ENCODE results near the gene CACNA2D3.

DNA sequence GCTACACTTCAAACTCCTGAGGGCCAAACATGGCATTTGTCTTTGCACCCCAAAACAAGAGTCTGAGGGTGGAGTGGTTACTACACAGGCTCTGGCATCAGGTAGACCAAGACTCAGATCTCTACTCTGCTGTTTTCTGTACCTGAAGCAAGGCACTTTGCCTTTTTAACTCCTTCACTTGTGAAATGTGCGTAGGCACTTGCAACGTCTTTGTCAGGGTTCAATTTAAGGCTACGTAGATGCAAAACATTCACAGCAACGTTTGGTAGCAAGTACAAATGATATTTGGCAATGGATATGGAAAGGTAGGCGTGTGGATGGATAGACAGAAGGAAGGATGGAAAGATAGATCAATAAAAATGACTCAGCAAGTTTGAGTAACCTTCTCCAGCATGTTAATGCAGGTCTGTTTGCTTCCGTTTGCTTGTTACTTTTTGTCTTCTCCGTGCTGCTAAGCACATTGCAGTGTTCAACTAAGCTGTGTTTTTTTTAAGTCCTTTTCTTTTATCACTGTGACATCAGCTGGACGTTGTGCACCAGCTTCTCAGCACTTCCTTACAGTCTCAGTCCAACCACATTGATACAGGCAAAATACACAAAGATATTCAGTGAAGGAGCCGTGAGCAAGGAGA lies 704.8 kb downstream of the CACNA2D3 start:
- TF ChIP-seq, protein P1, sequence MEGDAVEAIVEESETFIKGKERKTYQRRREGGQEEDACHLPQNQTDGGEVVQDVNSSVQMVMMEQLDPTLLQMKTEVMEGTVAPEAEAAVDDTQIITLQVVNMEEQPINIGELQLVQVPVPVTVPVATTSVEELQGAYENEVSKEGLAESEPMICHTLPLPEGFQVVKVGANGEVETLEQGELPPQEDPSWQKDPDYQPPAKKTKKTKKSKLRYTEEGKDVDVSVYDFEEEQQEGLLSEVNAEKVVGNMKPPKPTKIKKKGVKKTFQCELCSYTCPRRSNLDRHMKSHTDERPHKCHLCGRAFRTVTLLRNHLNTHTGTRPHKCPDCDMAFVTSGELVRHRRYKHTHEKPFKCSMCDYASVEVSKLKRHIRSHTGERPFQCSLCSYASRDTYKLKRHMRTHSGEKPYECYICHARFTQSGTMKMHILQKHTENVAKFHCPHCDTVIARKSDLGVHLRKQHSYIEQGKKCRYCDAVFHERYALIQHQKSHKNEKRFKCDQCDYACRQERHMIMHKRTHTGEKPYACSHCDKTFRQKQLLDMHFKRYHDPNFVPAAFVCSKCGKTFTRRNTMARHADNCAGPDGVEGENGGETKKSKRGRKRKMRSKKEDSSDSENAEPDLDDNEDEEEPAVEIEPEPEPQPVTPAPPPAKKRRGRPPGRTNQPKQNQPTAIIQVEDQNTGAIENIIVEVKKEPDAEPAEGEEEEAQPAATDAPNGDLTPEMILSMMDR (IDR thresholded peaks at IDR 0.05): no peak
- TF ChIP-seq POLR2A (IDR thresholded peaks at IDR 0.05): no peak
- TF ChIP-seq POLR2AphosphoS5 (IDR thresholded peaks at IDR 0.05; ENCODE audit: insufficient read depth in 1 of 2, low read depth in 1 of 2): no peak
